ENCODE measurements around the gene TIMP2. TPM values are rescaled to one million over a fixed set of nuclear protein-coding genes. Genes with fewer than 3 reads are reported as not detected.

TIMP2 gene
- total RNA-seq, 2 experiments from 2014 or later, result 0.54 TPM; not detected in 1

GRCh38 chr17:78919861-78920450 lies 5.2 kb downstream of the TIMP2 start:
- intact Hi-C loops (cut with micrococcal nuclease; ENCODE audit: unreplicated experiment), result no loop called here

GRCh38 chr17:78918979-78919378 lies 6.2 kb downstream of the TIMP2 start:
- no peaks in the 10 kb centered on the region for H3K9me3 ChIP-seq (ENCODE audit: low read length)
- H3K4me3 ChIP-seq (ENCODE audit: low read depth, low read length, poor library complexity, severe bottlenecking), result no peak overlapping the region
- no peaks in the 10 kb centered on the region for H3K9me2 ChIP-seq (ENCODE audit: insufficient read depth, low read length)
- H3K27ac ChIP-seq (ENCODE audit: low read depth, low read length, poor library complexity, severe bottlenecking), result no peak overlapping the region
- ChIA-PET POLR2A (no interaction called here), CTCF (ENCODE audit: unreplicated experiment) (no interaction called here)
- TF ChIP-seq EZH2phosphoT487 (IDR thresholded peaks at IDR 0.05; ENCODE audit: borderline replicate concordance, low read depth, low read length) (no peak), CTCF (conservative IDR thresholded peaks at IDR 0.05; ENCODE audit: low read length) (no peak)
- no TSS peak for BruUV-seq (replicated peaks)
- no peak for DNase-seq (ENCODE audit: low spot score)
- no peaks in the 10 kb centered on the region for H4K20me1 ChIP-seq (ENCODE audit: insufficient read depth, low read length)
- no peaks in the 10 kb centered on the region for H3K36me3 ChIP-seq (ENCODE audit: insufficient read depth, low read length)
- no peak overlapping the region for H2AFZ ChIP-seq (ENCODE audit: low read length)
- intact Hi-C loops (cut with micrococcal nuclease; ENCODE audit: unreplicated experiment), result no loop called here
- H3K4me2 ChIP-seq (ENCODE audit: low read length), result no peak overlapping the region
- H3K4me1 ChIP-seq (ENCODE audit: insufficient read depth, low read length, poor library complexity, severe bottlenecking), result peaks cover 7% of the 10 kb centered on the region
- no peaks in the 10 kb centered on the region for H3K79me2 ChIP-seq (ENCODE audit: insufficient read depth, low read depth, low read length)

More at GRCh38 chr17:78919861-78920450, 5.2 kb downstream of the TIMP2 start:
- Histone ChIP-seq H2AFZ (ENCODE audit: low read length) (no peak overlapping the region), H3K4me3 (ENCODE audit: low read depth, low read length, poor library complexity, severe bottlenecking) (no peak overlapping the region), H4K20me1 (ENCODE audit: insufficient read depth, low read length) (no peaks in the 10 kb centered on the region), H3K4me1 (ENCODE audit: insufficient read depth, low read length, poor library complexity, severe bottlenecking) (peaks cover 9% of the 10 kb centered on the region), H3K79me2 (ENCODE audit: insufficient read depth, low read depth, low read length) (no peaks in the 10 kb centered on the region), H3K9me3 (ENCODE audit: low read length) (no peaks in the 10 kb centered on the region), H3K4me2 (ENCODE audit: low read length) (no peak overlapping the region), H3K36me3 (ENCODE audit: insufficient read depth, low read length) (no peaks in the 10 kb centered on the region), H3K27ac (ENCODE audit: low read depth, low read length, poor library complexity, severe bottlenecking) (no peak overlapping the region), H3K9me2 (ENCODE audit: insufficient read depth, low read length) (no peaks in the 10 kb centered on the region)
- no peak for TF ChIP-seq CTCF (conservative IDR thresholded peaks at IDR 0.05; ENCODE audit: low read length)
- no peak for TF ChIP-seq EZH2phosphoT487 (IDR thresholded peaks at IDR 0.05; ENCODE audit: borderline replicate concordance, low read depth, low read length)
- no peak for DNase-seq (ENCODE audit: low spot score)
- ChIA-PET CTCF (ENCODE audit: unreplicated experiment) (no interaction called here), POLR2A (no interaction called here)
- no TSS peak for BruUV-seq (replicated peaks)

- Histone ChIP-seq H3K27ac (ENCODE audit: low read depth, low read length, poor library complexity, severe bottlenecking) (no peak overlapping the region), H4K20me1 (ENCODE audit: insufficient read depth, low read length) (no peaks in the 10 kb centered on the region), H3K4me2 (ENCODE audit: low read length) (no peak overlapping the region), H3K79me2 (ENCODE audit: insufficient read depth, low read depth, low read length) (no peaks in the 10 kb centered on the region), H3K4me3 (ENCODE audit: low read depth, low read length, poor library complexity, severe bottlenecking) (no peak overlapping the region), H3K36me3 (ENCODE audit: insufficient read depth, low read length) (no peaks in the 10 kb centered on the region), H2AFZ (ENCODE audit: low read length) (no peak overlapping the region), H3K9me2 (ENCODE audit: insufficient read depth, low read length) (no peaks in the 10 kb centered on the region), H3K4me1 (ENCODE audit: insufficient read depth, low read length, poor library complexity, severe bottlenecking) (no peaks in the 10 kb centered on the region), H3K9me3 (ENCODE audit: low read length) (no peaks in the 10 kb centered on the region)
- ChIA-PET CTCF (ENCODE audit: unreplicated experiment) (no interaction called here), POLR2A (no interaction called here)
- no TSS peak for BruUV-seq (replicated peaks)
- TF ChIP-seq CTCF (conservative IDR thresholded peaks at IDR 0.05; ENCODE audit: low read length) (no peak), EZH2phosphoT487 (IDR thresholded peaks at IDR 0.05; ENCODE audit: borderline replicate concordance, low read depth, low read length) (no peak)
- intact Hi-C loops (cut with micrococcal nuclease; ENCODE audit: unreplicated experiment), result no loop called here
- DNase-seq (ENCODE audit: low spot score), result no peak
These were observed 7.5 kb downstream of the TIMP2 start for GRCh38 chr17:78917451-78918275.

Data from OCI-LY7 (cell line).